ENCODE results near the gene EPHA8.

Gene EPHA8

DNA sequence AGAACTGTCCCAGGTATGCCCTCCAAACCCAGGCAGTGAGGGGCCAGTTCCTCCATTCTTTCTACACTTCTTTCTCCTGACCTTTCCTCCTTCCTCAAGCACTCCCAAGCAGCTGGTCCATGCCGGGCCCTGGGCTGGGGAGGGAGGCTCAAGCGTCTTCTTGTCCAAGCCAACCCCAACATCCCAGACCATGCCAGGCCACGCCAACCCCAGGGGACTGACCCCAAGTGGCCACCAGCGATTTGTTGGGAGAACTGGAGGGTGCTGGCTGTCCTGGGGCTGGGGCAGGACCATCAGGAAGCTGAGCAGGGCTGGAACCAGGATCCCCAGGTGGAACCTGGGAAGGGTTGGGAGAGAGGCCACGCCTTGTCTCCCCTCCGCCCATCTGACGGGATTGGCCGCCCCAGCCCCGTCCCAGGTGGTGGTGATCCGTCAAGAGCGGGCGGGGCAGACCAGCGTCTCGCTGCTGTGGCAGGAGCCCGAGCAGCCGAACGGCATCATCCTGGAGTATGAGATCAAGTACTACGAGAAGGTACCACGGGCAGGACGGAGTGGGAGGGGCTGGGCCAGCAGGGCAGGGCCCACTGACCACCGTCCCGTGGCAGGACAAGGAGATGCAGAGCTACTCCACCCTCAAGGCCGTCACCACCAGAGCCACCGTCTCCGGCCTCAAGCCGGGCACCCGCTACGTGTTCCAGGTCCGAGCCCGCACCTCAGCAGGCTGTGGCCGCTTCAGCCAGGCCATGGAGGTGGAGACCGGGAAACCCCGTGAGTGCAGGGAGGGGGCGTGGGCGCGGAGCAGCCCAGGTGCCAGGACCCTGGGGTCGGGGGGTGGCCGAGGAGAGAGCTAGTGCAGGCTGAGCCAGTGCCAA is 29.9 kb downstream of the EPHA8 start:
- DNase-seq (ENCODE audit: low read depth) = no peak

- no peak for DNase-seq (ENCODE audit: low read depth)
These were observed 31.1 kb downstream of the EPHA8 start for GRCh38 chr1:22594396-22594795.

DNA sequence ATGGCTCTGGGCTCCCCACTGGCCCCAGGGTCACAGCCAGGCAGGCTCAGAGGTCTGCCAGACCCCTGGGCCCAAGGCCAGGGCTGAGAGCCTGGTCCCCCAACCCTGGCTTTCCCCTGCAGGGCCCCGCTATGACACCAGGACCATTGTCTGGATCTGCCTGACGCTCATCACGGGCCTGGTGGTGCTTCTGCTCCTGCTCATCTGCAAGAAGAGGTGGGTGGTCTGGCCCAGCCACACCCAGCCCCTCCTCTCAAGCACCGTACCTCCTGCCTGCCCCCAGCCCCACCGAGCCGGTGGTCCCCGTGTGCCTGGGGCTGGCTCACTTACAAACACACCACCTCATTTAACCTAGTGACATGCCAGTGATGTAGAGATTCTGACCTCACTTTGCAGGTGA is 31.8 kb downstream of the EPHA8 start:
- DNase-seq (ENCODE audit: low read depth) = no peak

GRCh38 chr1:22597301-22597965 is 34.1 kb downstream of the EPHA8 start:
- DNase-seq (ENCODE audit: low read depth) = no peak

GRCh38 chr1:22597996-22598395 is 34.7 kb downstream of the EPHA8 start:
- DNase-seq (ENCODE audit: low read depth) = no peak

- DNase-seq (ENCODE audit: low read depth) = no peak
These were observed 35.4 kb downstream of the EPHA8 start for GRCh38 chr1:22598736-22599135.

GRCh38 chr1:22600071-22600816 is 37.0 kb downstream of the EPHA8 start:
- DNase-seq (ENCODE audit: low read depth) = no peak

- DNase-seq (ENCODE audit: low read depth) = no peak
These were observed 37.7 kb downstream of the EPHA8 start for GRCh38 chr1:22600817-22601605.

- no peak for DNase-seq (ENCODE audit: low read depth)
These were observed 38.3 kb downstream of the EPHA8 start for GRCh38 chr1:22601610-22602009.

DNA sequence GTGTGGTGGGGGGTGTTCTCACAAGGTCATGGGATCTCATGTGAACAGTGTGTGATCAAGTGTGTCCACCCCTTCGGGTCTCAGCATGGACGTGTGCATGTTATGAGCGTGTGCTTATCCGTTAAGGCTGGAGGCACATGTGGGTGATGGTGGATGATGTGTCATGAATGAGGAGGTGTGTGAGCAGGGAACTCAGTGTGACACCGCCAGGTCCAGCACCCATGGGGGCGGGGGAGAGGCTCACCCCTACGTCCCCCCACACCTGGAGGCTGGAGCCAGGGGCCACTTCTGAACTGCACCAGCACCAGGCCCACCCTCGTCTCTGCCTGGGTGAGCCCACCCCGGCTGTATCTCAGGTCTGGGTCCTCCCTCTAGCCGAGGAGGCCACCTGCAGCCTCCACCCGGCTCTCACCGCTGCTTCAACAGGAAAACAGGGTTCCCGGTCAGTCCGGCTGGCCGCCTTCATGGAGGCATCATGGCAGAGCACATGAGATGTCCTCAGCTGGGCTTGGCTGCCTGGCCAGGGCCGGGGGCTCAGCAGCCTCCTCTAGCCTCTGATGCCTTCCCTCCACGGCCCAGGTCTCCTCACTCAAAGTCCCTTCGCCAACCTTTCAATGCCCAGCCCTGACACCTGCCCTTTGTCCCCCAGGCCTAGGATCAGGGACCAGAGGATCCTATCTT is 38.9 kb downstream of the EPHA8 start:
- no peak for DNase-seq (ENCODE audit: low read depth)

GRCh38 chr1:22606161-22606560 is 42.9 kb downstream of the EPHA8 start:
- no peak for DNase-seq (ENCODE audit: low read depth)

GRCh38 chr1:22607154-22607553 is 43.9 kb downstream of the EPHA8 start:
- DNase-seq (ENCODE audit: low read depth) = no peak

GRCh38 chr1:22608361-22608760 is 45.1 kb downstream of the EPHA8 start:
- DNase-seq (ENCODE audit: low read depth) = no peak

DNA sequence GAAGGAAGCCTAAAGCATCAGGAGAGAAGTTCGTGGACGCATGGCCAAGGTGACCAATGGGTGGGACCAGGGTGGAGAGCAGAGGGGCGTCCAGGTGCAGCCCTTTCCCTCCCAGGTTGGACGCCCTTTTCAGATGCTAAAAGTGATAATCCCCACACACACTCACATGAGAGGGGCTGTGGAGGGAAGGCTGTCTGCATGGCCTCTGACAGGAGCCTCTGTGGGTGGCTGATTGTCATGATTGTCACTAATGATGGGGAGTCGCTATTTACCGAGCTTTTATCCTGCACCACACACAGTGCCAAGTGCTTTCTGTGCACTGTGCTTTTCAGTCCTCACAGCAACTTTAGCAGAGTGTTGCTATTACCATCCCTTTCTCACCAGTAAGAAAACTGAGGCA is 46.0 kb downstream of the EPHA8 start:
- DNase-seq (ENCODE audit: low read depth) = no peak

GRCh38 chr1:22611530-22611947 is 48.2 kb downstream of the EPHA8 start:
- DNase-seq (ENCODE audit: low read depth) = no peak

- no peak for DNase-seq (ENCODE audit: low read depth)
These were observed 49.6 kb downstream of the EPHA8 start for GRCh38 chr1:22612671-22613571.

- DNase-seq (ENCODE audit: low read depth) = no peak
These were observed 50.3 kb downstream of the EPHA8 start for GRCh38 chr1:22613572-22613918.

DNA sequence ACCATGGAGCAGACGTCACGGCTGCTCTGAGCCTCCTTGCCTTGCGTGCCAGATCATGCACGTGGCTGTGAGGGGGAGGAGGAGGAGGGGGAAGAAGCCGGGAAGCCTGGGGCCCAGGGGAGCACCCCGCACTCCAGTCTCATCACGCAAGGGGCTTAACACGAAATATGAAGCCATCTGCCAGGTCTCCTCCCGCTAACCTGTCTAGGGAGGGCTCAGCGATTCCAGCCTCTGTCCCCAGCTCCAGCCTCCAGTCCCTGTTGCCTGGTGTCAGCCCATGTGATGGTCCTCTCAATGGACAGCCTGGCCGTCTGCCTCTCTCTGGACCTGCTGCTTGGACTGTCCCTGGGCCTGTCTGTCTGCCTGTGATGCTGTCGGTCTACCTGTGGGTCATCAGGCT is 50.7 kb downstream of the EPHA8 start:
- no peak for DNase-seq (ENCODE audit: low read depth)

DNA sequence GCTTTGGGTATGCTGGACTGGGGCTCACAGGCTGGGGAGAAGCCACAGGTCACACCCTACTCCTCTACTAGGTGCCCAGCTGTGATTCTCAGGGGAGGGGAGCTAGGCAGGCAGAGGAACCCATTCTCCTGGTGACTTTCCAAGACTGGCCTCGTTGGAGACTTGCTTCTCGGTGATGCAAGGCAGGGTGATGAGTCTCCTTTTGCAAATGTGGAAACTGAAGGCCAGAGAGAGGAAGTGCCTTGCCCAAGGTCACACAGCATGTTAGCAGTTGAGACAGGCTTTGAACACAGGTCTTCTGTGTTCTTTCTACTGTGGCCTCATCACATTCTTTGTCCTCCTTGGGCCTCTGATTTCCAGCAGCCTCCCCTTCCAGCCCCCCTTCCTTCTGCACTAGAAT is 52.6 kb downstream of the EPHA8 start:
- DNase-seq (ENCODE audit: low read depth) = no peak

DNA sequence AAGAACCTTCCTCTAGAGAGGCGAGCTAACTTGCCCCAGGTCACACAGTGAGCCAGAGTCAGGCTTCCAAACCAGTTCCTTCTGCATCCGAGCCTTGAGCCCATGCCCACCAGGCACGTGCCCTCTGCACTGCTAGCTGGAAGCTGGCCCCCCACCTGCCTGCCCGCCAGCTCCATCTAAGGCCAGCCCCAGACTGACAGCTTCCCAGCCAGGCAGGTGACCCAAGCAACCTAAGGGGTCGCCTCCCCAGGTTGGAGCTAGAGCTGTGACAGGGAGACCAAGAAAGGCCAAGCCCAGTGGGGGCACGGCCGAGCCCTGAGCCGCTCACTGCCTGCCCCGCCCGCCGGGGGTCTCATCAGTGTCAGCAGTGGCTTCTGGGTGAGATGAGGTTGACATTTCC is 53.3 kb downstream of the EPHA8 start:
- DNase-seq (ENCODE audit: low read depth) = no peak

- DNase-seq (ENCODE audit: low read depth) = no peak
These were observed 54.8 kb downstream of the EPHA8 start for GRCh38 chr1:22618056-22618455.

Measured in stimulated activated CD8-positive, alpha-beta memory T cell treated with anti-CD3 and anti-CD28 coated beads, Interleukin-15, amount 100 ng/mL, for 24 hours (primary cell).